GM18907 (cell line): Measurements from ENCODE around the gene TBC1D17.
A peak's percentile ranks its signal among the peaks of the same experiment; 100 is the strongest.

Source experiments
- ATAC-seq: cut with Tn5 transposase; IDR thresholded peaks from one replicate; pipeline ENCODE4 v1.9.1; 2021; ENCODE audit warnings: mild to moderate bottlenecking, moderate library complexity; ENCODE audit not compliant: unreplicated experiment

Gene TBC1D17

GRCh38 chr19:49860336-49861102, 17.0 kb upstream of the TBC1D17 start:
- ATAC-seq = no peak

- ATAC-seq = no peak
Measured at GRCh38 chr19:49861107-49861506, 16.4 kb upstream of the TBC1D17 start.

- no peak for ATAC-seq
Measured at GRCh38 chr19:49861541-49862378, 15.7 kb upstream of the TBC1D17 start.

GRCh38 chr19:49862391-49863253, 14.9 kb upstream of the TBC1D17 start:
- ATAC-seq = no peak

GRCh38 chr19:49863254-49863934, 14.1 kb upstream of the TBC1D17 start:
- ATAC-seq = no peak

- no peak for ATAC-seq
Measured at GRCh38 chr19:49863935-49864320, 13.6 kb upstream of the TBC1D17 start.

- no peak for ATAC-seq
Measured at GRCh38 chr19:49864890-49865289, 12.6 kb upstream of the TBC1D17 start.

- ATAC-seq = peak; percentile 48
Measured at GRCh38 chr19:49866933-49867782, 10.3 kb upstream of the TBC1D17 start, which contains the start of gene PNKP. Gene PNKP (minus strand): TSS chr19:49867576. CDS start chr19:49867204, 372 bp downstream.

GRCh38 chr19:49869009-49869483, 8.5 kb upstream of the TBC1D17 start:
- ATAC-seq = peak; percentile 5

- peak; percentile 62 for ATAC-seq
Measured at GRCh38 chr19:49869484-49870308, 7.8 kb upstream of the TBC1D17 start.

- no peak for ATAC-seq
Measured at GRCh38 chr19:49870309-49870901, 7.1 kb upstream of the TBC1D17 start.

GRCh38 chr19:49871349-49871985, 6.0 kb upstream of the TBC1D17 start:
- no peak for ATAC-seq

GRCh38 chr19:49872245-49873128, 5.0 kb upstream of the TBC1D17 start:
- no peak for ATAC-seq

- no peak for ATAC-seq
Measured at GRCh38 chr19:49873129-49873521, 4.4 kb upstream of the TBC1D17 start.

GRCh38 chr19:49873834-49874233, 3.7 kb upstream of the TBC1D17 start:
- no peak for ATAC-seq

- no peak for ATAC-seq
Measured at GRCh38 chr19:49874503-49875157, 2.9 kb upstream of the TBC1D17 start.
